ENCODE data around the gene TMPRSS3.

The TMPRSS3 gene

DNA sequence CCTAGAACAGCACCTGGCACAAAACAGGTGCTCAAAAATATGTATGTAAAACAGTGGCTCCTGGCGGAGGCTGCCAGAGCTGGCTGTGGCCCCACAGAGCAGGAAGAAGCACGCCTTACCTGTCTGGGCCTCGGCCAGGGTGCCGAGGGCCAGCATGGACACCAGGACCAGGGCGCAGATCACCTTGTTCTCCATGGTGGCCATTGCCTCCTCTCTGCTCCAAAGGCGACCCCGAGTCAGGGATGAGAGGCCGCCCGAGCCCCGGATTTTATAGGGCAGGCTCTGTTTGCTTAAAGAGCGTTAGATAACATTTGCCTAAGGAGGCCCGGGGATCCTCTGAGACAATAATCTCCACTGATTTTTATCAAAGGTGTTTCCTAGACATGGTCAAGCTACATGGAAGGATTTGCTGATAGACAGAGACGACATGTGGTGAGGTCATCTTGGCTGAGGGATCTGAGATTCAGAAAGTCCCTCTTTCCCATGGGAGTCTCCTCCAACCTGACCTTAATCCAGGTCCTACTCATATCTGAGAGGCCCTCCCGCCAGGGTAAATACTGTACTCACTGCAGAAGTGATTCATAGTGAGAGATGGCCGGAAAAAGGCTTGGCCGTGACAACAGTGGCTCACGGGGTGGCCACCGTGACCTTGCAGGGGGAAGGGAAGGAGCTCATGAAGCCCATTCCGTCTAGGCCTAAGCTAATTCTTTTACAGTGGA lies 29.4 kb downstream of the TMPRSS3 start, which contains the start of gene TFF1:
Gene TFF1 (minus strand): TSS at position 244 of the 719 bp plus-strand sequence. CDS start 40 bp downstream, at position 204.
- TF ChIP-seq, protein P1, sequence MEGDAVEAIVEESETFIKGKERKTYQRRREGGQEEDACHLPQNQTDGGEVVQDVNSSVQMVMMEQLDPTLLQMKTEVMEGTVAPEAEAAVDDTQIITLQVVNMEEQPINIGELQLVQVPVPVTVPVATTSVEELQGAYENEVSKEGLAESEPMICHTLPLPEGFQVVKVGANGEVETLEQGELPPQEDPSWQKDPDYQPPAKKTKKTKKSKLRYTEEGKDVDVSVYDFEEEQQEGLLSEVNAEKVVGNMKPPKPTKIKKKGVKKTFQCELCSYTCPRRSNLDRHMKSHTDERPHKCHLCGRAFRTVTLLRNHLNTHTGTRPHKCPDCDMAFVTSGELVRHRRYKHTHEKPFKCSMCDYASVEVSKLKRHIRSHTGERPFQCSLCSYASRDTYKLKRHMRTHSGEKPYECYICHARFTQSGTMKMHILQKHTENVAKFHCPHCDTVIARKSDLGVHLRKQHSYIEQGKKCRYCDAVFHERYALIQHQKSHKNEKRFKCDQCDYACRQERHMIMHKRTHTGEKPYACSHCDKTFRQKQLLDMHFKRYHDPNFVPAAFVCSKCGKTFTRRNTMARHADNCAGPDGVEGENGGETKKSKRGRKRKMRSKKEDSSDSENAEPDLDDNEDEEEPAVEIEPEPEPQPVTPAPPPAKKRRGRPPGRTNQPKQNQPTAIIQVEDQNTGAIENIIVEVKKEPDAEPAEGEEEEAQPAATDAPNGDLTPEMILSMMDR (conservative IDR thresholded peaks at IDR 0.05; ENCODE audit: low read length): no peak
- no peak within 1 kb of the TSS for H3K4me3 ChIP-seq (ENCODE audit: low read length)
- no peak for DNase-seq (ENCODE audit: low read depth)

GRCh38 chr21:42365770-42366169 lies 30.1 kb downstream of the TMPRSS3 start:
- no peak for DNase-seq (ENCODE audit: low read depth)

DNA sequence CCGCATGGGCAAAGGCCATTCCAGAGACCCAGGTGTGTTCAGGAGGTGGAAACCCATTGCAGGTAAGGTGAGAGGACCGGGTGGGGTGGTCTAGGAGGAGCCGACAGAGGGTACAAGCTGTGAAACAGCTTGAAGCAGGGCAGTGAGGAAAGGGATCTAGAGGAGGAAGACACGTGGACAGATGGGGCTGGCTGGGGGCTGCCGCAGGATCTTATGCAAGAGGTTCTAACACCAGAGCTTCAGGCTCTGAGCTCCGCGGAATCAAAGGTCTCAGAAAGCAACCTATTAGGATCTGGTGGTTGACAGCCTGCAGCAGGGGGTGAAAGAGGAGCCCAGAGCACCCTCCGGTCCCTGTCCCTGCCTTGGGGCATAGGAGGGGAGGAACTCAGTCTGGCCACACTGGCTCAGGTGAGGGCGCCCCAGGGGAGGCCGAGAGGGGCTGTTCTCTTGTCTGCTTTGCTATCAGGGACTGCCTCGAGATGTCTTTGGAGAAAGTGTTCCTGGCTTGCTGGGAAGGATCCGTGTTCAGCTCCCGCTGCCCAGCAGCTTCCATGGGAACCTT lies 31.5 kb downstream of the TMPRSS3 start:
- TF ChIP-seq, protein P1 (conservative IDR thresholded peaks at IDR 0.05; ENCODE audit: low read length): no peak
- DNase-seq (ENCODE audit: low read depth): no peak

More at GRCh38 chr21:42365770-42366169, 30.1 kb downstream of the TMPRSS3 start:
- TF ChIP-seq, protein P1 (conservative IDR thresholded peaks at IDR 0.05; ENCODE audit: low read length): no peak
- H3K4me3 ChIP-seq (ENCODE audit: low read length): no peak overlapping the region

GRCh38 chr21:42363312-42363711 lies 32.5 kb downstream of the TMPRSS3 start:
- no peak for DNase-seq (ENCODE audit: low read depth)
- TF ChIP-seq, protein P1 (conservative IDR thresholded peaks at IDR 0.05; ENCODE audit: low read length): no peak
- H3K4me3 ChIP-seq (ENCODE audit: low read length): no peak overlapping the region

More for the DNA sequence above, 31.5 kb downstream of the TMPRSS3 start:
- no peak overlapping the region for H3K4me3 ChIP-seq (ENCODE audit: low read length)

- TF ChIP-seq, protein P1 (conservative IDR thresholded peaks at IDR 0.05; ENCODE audit: low read length): no peak
- no peak for DNase-seq (ENCODE audit: low read depth)
- H3K4me3 ChIP-seq (ENCODE audit: low read length): no peak overlapping the region
These were observed 33.2 kb downstream of the TMPRSS3 start for GRCh38 chr21:42362700-42363099.

DNA sequence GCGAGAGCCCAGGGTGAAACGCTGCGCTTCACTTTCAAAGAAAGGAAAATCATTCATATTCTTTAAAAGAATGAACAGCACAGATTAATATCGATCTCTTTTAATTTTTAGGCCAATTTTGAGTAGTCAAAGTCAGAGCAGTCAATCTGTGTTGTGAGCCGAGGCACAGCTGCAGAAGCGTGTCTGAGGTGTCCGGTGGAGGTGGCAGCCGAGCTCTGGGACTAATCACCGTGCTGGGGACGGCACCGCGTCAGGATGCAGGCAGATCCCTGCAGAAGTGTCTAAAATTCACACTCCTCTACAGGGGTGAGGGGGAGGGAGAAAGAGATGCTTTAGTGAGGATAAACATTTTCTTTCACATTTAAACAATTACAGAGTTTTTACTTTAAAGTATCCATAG lies 33.7 kb downstream of the TMPRSS3 start:
- H3K4me3 ChIP-seq (ENCODE audit: low read length): no peak overlapping the region
- DNase-seq (ENCODE audit: low read depth): no peak
- TF ChIP-seq, protein P1 (conservative IDR thresholded peaks at IDR 0.05; ENCODE audit: low read length): no peak

DNA sequence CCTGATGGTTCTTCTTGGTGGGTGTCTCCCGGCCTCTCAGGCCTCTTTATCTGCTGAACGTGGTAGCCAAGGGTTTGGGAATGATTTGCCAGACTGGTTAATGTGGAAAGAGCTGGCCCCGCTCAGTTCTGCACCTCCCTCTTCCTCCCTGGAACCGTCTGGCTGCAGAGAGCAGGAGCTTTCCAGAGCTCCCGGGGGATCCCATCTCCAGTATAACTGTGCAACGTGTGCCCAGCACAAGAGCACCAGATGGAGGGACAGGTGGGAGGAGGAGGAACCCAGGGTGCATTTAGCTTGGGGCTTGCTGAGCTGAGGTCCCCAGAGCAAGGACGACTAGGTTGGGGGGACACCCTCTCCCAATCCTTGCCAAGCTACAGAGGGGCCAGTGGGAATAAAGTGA lies 34.6 kb downstream of the TMPRSS3 start:
- H3K4me3 ChIP-seq (ENCODE audit: low read length): no peak overlapping the region
- DNase-seq (ENCODE audit: low read depth): no peak
- TF ChIP-seq, protein P1 (conservative IDR thresholded peaks at IDR 0.05; ENCODE audit: low read length): no peak

All from AG10803 (cell line).